ENCODE results near the gene UROC1.

Gene UROC1

DNA sequence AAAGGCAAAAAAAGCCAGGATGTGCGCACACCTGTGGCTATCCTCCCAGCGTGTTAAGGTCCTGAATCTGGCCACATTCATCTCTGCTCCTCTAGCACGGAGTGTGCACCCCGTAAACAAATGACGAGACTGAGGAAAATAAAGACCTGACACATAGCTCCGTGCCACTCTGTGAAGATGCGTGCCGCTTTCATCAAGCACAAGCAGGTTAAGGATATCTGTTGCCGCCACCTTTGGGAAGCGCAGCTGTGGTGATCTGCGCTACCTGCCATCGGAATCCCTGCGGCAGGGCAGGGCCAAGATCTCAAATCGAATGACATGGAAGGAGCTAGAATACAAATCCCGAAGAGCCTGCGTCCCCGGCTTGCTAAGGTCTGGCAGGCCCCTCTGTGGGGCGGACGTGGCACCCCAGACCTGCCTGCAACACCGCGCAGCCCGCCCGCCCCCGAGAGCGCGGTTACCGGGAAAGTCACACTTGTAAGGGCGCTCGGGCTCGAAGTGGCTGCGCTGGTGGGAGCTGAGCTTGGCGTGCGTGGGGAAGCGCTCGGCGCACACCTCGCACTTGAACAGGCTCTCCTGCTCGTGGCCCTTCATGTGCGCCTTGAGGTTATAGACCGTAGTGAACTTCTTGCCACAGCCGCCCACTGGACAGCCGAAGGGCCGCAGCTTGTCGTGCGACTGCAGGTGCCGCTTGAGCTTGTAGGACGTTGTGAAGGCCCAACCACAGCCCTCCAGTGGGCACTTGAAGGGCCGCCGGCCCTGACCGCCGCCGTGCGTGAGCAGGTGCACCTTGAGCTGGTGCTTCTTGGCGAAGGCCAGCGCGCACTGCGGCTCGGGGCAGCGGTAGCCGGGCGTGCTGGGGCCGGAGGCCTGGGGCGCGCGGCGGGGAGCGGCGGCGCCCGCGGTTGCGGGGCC is 42.8 kb downstream of the UROC1 start:
- DNase-seq = peak; percentile 42
- in situ Hi-C loops (cut with HindIII; ENCODE audit: low pct_ligation_motif_present, low pct_unique_long_range_greater_than_20kb, low sequenced_read_pairs) = no loop called here

GRCh38 chr3:126473292-126474168 is 44.0 kb downstream of the UROC1 start:
- no peak for DNase-seq
- in situ Hi-C loops (cut with HindIII; ENCODE audit: low pct_ligation_motif_present, low pct_unique_long_range_greater_than_20kb, low sequenced_read_pairs) = no loop called here

GRCh38 chr3:126472277-126473006 is 45.1 kb downstream of the UROC1 start:
- in situ Hi-C loops (cut with HindIII; ENCODE audit: low pct_ligation_motif_present, low pct_unique_long_range_greater_than_20kb, low sequenced_read_pairs) = no loop called here
- DNase-seq = peak; percentile 9

GRCh38 chr3:126469479-126469878 is 48.1 kb downstream of the UROC1 start:
- DNase-seq = no peak
- in situ Hi-C loops (cut with HindIII; ENCODE audit: low pct_ligation_motif_present, low pct_unique_long_range_greater_than_20kb, low sequenced_read_pairs) = no loop called here

GRCh38 chr3:126468028-126468891 is 49.3 kb downstream of the UROC1 start:
- DNase-seq = no peak
- in situ Hi-C loops (cut with HindIII; ENCODE audit: low pct_ligation_motif_present, low pct_unique_long_range_greater_than_20kb, low sequenced_read_pairs) = no loop called here

DNA sequence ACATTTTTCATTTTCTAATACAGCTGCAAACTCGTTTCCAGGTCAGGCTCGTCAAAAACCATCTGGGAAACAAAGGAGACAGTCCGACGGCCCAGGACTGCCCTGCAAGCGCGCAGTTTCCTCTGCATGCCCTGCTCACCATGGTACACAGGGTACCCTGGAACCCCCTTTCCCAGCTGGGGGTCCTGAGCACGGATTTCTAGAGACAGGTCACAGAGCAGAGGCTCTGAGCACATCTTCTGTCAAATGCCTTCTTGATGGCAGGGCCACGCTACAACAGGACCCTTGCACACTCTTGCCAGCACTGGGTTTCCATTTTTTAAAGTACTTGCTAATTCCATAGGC is 50.0 kb downstream of the UROC1 start:
- DNase-seq = no peak

DNA sequence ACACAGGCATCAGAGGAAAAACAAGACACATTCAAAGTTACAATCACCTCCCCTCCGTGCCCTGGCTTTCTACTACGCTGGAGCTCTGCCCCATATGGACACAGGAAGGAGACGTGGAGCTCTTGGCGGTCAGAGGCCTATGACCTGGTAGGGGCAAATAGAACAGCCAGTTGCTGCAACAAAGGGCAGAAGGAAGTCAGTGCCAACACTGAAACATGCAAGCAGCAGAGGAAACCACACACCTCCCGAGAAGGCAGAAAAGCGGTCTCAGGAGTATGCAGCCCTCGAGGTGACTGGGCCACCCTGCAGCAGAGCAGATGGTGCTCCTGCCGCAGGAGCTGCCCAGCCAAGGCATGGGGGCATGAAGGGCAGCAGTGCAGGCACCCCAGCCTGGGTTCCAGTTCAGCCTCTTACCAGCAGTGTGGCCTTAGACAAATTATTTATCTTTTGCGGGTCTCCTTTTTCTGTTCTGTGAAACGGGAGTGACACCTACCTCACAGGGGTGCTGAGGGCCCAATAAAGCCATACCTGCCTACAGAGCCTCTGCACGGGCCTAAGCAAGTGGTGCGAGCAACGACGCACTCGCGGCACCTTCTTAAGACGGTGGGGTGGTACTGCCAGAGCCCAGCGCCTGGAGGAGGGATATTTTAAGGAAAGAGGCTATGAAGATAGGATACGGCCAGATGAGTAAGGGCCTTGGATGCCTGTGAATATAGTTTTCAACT is 50.5 kb downstream of the UROC1 start:
- DNase-seq = no peak
- in situ Hi-C loops (cut with HindIII; ENCODE audit: low pct_ligation_motif_present, low pct_unique_long_range_greater_than_20kb, low sequenced_read_pairs) = no loop called here

More for the DNA sequence above, 50.0 kb downstream of the UROC1 start:
- in situ Hi-C loops (cut with HindIII; ENCODE audit: low pct_ligation_motif_present, low pct_unique_long_range_greater_than_20kb, low sequenced_read_pairs) = no loop called here

GRCh38 chr3:126465928-126466544 is 51.5 kb downstream of the UROC1 start:
- no peak for DNase-seq
- in situ Hi-C loops (cut with HindIII; ENCODE audit: low pct_ligation_motif_present, low pct_unique_long_range_greater_than_20kb, low sequenced_read_pairs) = no loop called here

DNA sequence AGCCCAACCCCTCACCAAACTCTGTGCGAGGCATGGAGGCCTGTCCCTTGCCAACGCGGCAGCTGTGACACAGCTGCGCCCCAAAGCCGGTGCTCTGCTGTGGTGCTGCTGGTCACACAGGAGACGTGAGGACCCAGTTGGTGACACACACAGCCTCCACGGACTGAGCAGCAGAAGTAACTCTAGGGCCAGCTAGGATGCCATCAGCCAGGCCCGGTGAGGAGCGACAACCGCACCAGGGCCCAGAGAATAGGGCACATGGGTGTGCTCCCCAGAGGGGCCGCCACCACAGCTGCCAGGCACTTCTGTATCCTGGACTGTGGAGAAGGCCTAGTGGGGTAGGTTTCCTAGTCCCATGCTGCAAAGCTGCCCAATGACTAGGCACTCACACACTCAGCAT is 52.6 kb downstream of the UROC1 start:
- DNase-seq = no peak
- in situ Hi-C loops (cut with HindIII; ENCODE audit: low pct_ligation_motif_present, low pct_unique_long_range_greater_than_20kb, low sequenced_read_pairs) = no loop called here

GRCh38 chr3:126464494-126464893 is 53.1 kb downstream of the UROC1 start:
- in situ Hi-C loops (cut with HindIII; ENCODE audit: low pct_ligation_motif_present, low pct_unique_long_range_greater_than_20kb, low sequenced_read_pairs) = no loop called here

DNA sequence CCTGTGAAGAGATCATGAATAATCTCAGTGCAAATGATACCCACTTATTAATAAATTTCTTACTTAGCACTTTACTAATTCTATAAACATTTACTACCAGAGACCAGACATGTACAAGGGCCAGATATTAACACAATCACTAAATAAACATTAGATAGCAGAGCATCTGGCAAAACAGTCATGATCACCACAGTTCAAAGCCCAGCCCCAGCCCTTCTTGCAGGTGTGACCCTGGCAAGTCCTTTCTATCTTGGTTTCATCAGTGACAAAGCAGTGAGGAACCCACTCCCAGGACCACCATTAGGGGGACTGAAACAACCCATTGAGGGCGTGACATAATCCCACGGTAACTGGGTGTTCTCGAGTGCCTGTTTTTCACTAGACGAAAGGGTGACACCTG is 53.5 kb downstream of the UROC1 start:
- in situ Hi-C loops (cut with HindIII; ENCODE audit: low pct_ligation_motif_present, low pct_unique_long_range_greater_than_20kb, low sequenced_read_pairs) = no loop called here
- no peak for DNase-seq

More at GRCh38 chr3:126464494-126464893, 53.1 kb downstream of the UROC1 start:
- DNase-seq = no peak

GRCh38 chr3:126463521-126463920 is 54.1 kb downstream of the UROC1 start:
- DNase-seq = no peak
- in situ Hi-C loops (cut with HindIII; ENCODE audit: low pct_ligation_motif_present, low pct_unique_long_range_greater_than_20kb, low sequenced_read_pairs) = no loop called here

DNA sequence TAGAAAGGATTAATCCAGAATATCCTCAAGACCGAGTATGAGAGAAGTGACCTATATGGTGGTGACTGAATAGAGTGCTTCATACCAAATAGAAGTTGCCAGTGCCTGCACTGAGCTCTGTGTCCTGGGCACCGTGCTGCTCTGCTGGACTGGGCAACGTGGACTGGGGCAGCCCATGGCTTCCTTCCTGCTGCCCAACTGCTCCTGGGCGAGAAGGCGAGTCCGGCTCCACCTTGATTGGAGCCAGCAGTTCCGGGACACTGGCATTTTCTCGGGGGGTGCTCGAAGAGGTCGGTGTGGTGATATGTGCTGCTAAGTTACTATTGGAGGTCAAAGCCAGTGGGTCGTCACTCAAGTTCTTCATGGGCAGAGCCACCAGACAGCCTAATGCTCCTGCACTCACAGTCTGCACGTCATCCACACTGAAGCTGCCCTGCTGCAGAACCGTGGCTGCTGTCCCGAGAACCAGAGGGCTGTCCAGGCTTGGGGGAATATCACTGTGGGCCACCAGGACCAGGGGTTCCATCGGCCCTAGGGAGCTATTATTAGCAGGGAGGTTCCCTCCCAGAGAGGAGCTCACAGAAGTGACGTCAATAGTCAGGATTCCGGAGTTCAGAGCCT is 56.0 kb downstream of the UROC1 start:
- in situ Hi-C loops (cut with HindIII; ENCODE audit: low pct_ligation_motif_present, low pct_unique_long_range_greater_than_20kb, low sequenced_read_pairs) = no loop called here
- DNase-seq = no peak

- no peak for DNase-seq
- in situ Hi-C loops (cut with HindIII; ENCODE audit: low pct_ligation_motif_present, low pct_unique_long_range_greater_than_20kb, low sequenced_read_pairs) = no loop called here
Observed at GRCh38 chr3:126460381-126460780, 57.2 kb downstream of the UROC1 start.

DNA sequence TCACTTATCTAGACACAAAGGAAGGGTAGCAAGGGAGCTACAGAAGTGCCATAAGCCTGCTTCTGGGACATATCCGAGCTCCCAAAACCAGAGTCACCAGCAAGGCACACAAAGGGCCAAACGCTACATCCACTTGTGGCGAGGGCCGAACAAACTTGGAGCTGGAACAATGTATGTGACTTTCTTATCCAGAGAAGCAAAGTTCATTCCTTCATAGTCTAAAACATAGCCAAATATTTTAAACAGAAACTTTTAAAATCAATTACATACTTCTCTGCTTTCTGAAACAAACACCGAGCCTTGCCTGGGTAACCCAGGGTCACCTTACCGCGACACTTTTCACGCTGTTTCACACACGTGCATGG is 57.8 kb downstream of the UROC1 start:
- in situ Hi-C loops (cut with HindIII; ENCODE audit: low pct_ligation_motif_present, low pct_unique_long_range_greater_than_20kb, low sequenced_read_pairs) = no loop called here
- DNase-seq = no peak

DNA sequence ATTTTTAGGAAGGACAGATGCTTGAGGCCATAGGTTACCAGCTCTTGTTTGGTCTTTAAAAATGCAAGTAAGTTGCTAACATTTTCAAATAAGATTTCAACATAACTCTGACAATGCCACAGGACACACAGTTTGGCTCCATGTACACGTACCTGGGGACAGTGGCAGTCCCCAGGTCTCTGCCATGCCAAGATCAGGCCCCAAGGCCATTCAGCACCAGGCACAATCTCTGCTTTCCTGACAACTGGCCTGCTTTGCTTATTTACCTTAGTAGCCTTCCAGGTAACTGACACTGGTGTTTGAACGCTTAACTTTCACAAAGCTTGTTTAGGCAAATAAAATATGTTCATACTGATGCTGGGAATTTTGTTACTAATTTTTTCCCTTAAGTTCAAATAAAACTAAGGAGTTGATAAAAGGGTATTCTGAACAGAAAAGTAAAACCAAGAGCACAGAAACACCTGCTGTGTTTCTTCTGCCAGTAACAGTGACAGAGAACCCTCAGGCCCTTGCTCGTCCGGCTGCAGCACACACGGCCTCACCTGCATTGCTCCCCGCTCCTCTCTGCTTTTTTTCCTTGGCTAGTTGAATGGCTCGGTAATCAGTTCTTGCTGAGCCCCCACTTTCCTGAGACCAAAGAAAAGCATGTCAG is 58.3 kb downstream of the UROC1 start:
- no peak for DNase-seq
- in situ Hi-C loops (cut with HindIII; ENCODE audit: low pct_ligation_motif_present, low pct_unique_long_range_greater_than_20kb, low sequenced_read_pairs) = no loop called here
